Adrenal gland (tissue), 12 donors: ENCODE results near the gene GMPR2. TPM values are rescaled to one million over a fixed set of nuclear protein-coding genes. Genes with fewer than 3 reads are reported as not detected.

Source experiments
- DNase-seq, 7 donors: peaks; one replicate each; pipeline ENCODE4 v3.0.0-alpha.2; 2019 to 2020
- H3K27ac ChIP-seq, 5 donors: fragments of 200-600 bp; sonication (generic) in 4 of 5; 1 replicate in 3 of 5; 2 replicates in 2 of 5; pipeline versions ENCODE4 v1.5.1 to v1.8.0; 2016 to 2020; ENCODE audit warnings: mild to moderate bottlenecking in 1 of 5
- H3K27me3 ChIP-seq: fragments of 200-600 bp; 2 replicates; pipeline ENCODE4 v1.8.0; 2021
- H3K36me3 ChIP-seq, 2 donors: fragments of 200-600 bp; replicated peaks in 1 of 2; 1 replicate in 1 of 2; 2 replicates in 1 of 2; pipeline versions ENCODE4 v1.5.1 to v1.8.0; 2018 to 2022
- H3K4me1 ChIP-seq, 2 donors: fragments of 200-600 bp; replicated peaks in 1 of 2; 1 replicate in 1 of 2; 2 replicates in 1 of 2; pipeline versions ENCODE4 v1.5.1 to v1.8.0; 2018 to 2021
- H3K4me3 ChIP-seq, 4 donors: fragments of 200-600 bp; sonication (generic) in 3 of 4; one replicate each; pipeline ENCODE4 v1.5.1; 2016 to 2018
- H3K9me3 ChIP-seq, 3 donors: fragments of 200-600 bp; sonication (generic) in 1 of 3; replicated peaks in 1 of 3; 1 replicate in 2 of 3; 2 replicates in 1 of 3; pipeline versions ENCODE4 v1.5.1 to v1.8.0; 2016 to 2021
- CTCF ChIP-seq, 6 experiments: fragments of 450-650 bp in 4 of 6; fragments of 200-600 bp in 2 of 6; sonication (generic) in 1 of 6; IDR thresholded peaks; 1 replicate in 5 of 6; 2 replicates in 1 of 6; pipeline versions ENCODE4 v1.5.1 to v1.8.0; 2016 to 2021; ENCODE audit warnings: antibody characterized with exemption in 6 of 6, mild to moderate bottlenecking in 2 of 6, moderate library complexity in 1 of 6
- POLR2A ChIP-seq, 2 donors: fragments of 450-650 bp; IDR thresholded peaks; one replicate each; pipeline ENCODE4 v1.6.1; 2017; ENCODE audit warnings: antibody characterized with exemption in 2 of 2, mild to moderate bottlenecking in 2 of 2, moderate library complexity in 1 of 2
- WGBS, 4 donors: extraction: QIAGEN DNeasy Blood & Tissue Kit in 2 of 4; methylation state at CpG; one replicate each; pipeline versions ENCODE4 v1.1.5 to v1.1.7; 2013 to 2017; 5-methylcytosine and 5-hydroxymethylcytosine counted together
- intact Hi-C, 2 donors: fragments of 100-400 bp; cut with DNase I; formaldehyde crosslinking; loops; one replicate each; pipeline versions ENCODE4 v1.14.1 to v1.15.0; 2022 to 2023
- polyA plus RNA-seq, 3 donors: library from polyadenylated mRNA; stranded (reverse); fragments of 200-250 nt in 2 of 3; fragments of 350-450 nt in 1 of 3; fragmentation: Illumina TruSeq in 1 of 3; extraction: RNeasy Lipid Tissue Mini Kit (QIAGEN cat#74804) in 1 of 3; gene quantifications; one replicate each; pipeline ENCODE4 v1.2.3, GENCODE V29; 2013 to 2014
- total RNA-seq, 9 donors: library from RNA; depleted of rRNA in 4 of 9; stranded (reverse); fragments of >200 nt in 4 of 9; fragments of 120-200 nt in 1 of 9; fragmentation: NEBNext Ultra II Directional in 1 of 9; extraction: Animal tissue kit (Norgen Biotek cat#: 25700) in 1 of 9; gene quantifications; one replicate each; pipeline versions ENCODE4 v1.1.0 to v1.2.4, GENCODE V29; 2013 to 2023
- donor health status: healthy with polysubstance abuse.
- donor health status: Bipolar disorder and iron deficiency.
- donor health status: DM: yes; HTN: yes; CAD: no.
- donor health status: DM: no; HTN: no; CAD: no.
- donor health status: DM: no; HTN: no; CAD: no.
- donor health status: DM: yes; HTN: yes; CAD: no.

The GMPR2 gene
- total and polyA plus RNA-seq, 12 donors, result 70.6 to 188 (median 124) TPM

GRCh38 chr14:24195186-24196070 is 37.3 kb upstream of the GMPR2 start, which contains the start of gene TM9SF1:
Gene TM9SF1, minus strand, starts transcription at chr14:24195441. Its CDS starts 422 bp downstream, at chr14:24195019.
- intact Hi-C loops, result no loop called here
- 0 to 1% (median 0%) methylated on average over 2 to 89 of the region's 89 CpGs for WGBS, 4 donors
- peak; percentile 65 to 82 for TF ChIP-seq POLR2A (IDR thresholded peaks at IDR 0.05)
- TF ChIP-seq CTCF (IDR thresholded peaks at IDR 0.05), result no peak
- Histone ChIP-seq H3K27ac (peak within 1 kb of the TSS; percentile 80 to 99 (median 96)), H3K27me3 (no peaks in the 10 kb centered on the region), H3K4me1 (peaks cover 16 to 30% of the 10 kb centered on the region in 2 donors), H3K9me3 (no peaks in the 10 kb centered on the region), H3K4me3 (peak within 1 kb of the TSS; percentile 81 to 97 (median 84)), H3K36me3 (peaks cover 0 to 22% of the 10 kb centered on the region in 2 donors)
- DNase-seq, result peak; percentile 86 to 93 (median 89)

- H3K4me1 ChIP-seq, result peaks cover 16 to 30% of the 10 kb centered on the region in 2 donors
- intact Hi-C loops, result no loop called here
- peaks cover 0 to 19% of the 10 kb centered on the region in 2 donors for H3K36me3 ChIP-seq
- peak in 2 of 7 donors; percentile 37 for DNase-seq
- peak overlapping the region; percentile 80 to 99 (median 96) for H3K27ac ChIP-seq
- no peaks in the 10 kb centered on the region for H3K27me3 ChIP-seq
- 34 to 43% (median 35%) methylated on average over 27 to 33 of the region's 33 CpGs for whole genome bisulfite sequencing, 4 donors
- TF ChIP-seq CTCF (IDR thresholded peaks at IDR 0.05), result no peak
- no peak for TF ChIP-seq POLR2A (IDR thresholded peaks at IDR 0.05)
- peak overlapping the region; percentile 81 to 97 (median 84) for H3K4me3 ChIP-seq
- H3K9me3 ChIP-seq, result no peaks in the 10 kb centered on the region
Observed at GRCh38 chr14:24196071-24197055, 36.4 kb upstream of the GMPR2 start.

GRCh38 chr14:24197056-24197450 is 35.7 kb upstream of the GMPR2 start:
- TF ChIP-seq CTCF (IDR thresholded peaks at IDR 0.05) (no peak), POLR2A (IDR thresholded peaks at IDR 0.05) (no peak)
- H3K4me1 ChIP-seq, result peaks cover 16 to 30% of the 10 kb centered on the region in 2 donors
- WGBS, 4 donors, result 94 to 96% (median 96%) methylated on average over 2 of the region's 2 CpGs
- peaks cover 0 to 16% of the 10 kb centered on the region in 2 donors for H3K36me3 ChIP-seq
- H3K4me3 ChIP-seq, result no peak overlapping the region
- no peak overlapping the region for H3K27ac ChIP-seq
- no peaks in the 10 kb centered on the region for H3K27me3 ChIP-seq
- DNase-seq, result no peak
- H3K9me3 ChIP-seq, result no peaks in the 10 kb centered on the region
- intact Hi-C loops, result no loop called here
